Stimulated activated CD8-positive, alpha-beta memory T cell treated with anti-CD3 and anti-CD28 coated beads, Interleukin-15, amount 100 ng/mL, for 24 hours (primary cell): ENCODE data around the gene CRKL.
"Not testable (repeated sequence)": the region's sequence is repeated elsewhere in the genome, so short reads cannot be mapped to it uniquely, and the experiment has no call there.

Experiments
- DNase-seq: peaks from one replicate; pipeline ENCODE4 v3.0.0-alpha.2; 2020; ENCODE audit warnings: low read depth

CRKL gene

DNA sequence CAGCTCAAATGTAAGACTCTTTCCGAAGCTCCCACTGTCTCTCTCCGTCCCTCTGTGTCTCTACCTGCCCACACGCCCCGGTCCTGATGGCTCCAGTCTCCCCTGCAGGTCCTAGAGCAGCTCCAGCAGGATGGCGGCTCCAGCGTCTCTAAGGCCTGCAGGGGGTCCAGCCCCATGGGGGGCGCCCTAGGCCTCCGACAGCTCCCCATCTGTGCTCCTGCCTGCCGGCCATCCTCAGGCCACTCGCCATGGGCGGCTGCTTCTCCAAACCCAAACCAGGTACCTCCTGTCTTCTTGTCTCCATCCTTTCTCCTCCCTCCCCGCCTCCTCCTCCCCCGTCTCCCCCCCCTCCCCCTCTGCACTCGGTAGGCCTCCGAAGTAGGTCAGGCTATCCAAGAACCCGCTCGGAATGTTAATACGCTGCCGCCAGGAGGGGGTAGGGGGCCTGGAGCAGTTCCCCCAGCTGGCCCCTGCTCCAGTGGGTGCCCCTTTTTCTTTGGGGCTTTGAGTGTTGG lies 50.5 kb downstream of the CRKL start:
- DNase-seq = no peak

DNA sequence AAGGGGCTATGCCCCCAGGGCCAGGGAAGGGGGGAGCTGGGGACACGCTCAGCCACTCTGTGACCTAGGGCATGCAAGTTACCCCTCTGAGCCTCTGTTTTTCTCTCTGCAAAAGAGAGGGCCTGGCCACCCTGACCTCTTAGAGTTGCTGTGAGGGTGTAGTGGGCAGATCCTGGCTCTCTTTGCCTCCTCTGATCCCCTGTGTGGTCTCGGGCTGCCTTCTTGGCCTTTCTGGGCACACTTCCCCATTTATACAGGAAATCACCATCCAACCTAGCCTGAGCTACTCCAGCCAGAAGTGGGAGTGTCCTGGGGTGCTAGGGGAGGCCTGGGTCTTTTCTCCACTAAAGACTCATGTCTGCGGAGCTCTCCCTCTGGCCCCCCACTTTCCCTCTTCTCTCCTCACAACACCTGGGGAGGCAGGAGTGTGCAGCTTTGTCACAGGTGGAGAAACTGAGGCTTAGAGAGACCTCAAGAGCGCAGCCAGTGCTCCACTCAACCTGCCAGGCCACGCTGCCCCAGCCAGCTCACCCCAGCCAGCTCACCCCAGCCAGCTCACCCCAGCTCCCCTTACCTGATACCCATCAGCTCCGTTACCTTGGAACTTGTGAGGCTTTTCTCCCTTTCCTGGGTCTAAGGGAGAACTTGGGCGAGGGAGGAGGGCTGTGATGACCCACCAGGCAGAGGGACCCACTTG lies 51.2 kb downstream of the CRKL start:
- no peak for DNase-seq

DNA sequence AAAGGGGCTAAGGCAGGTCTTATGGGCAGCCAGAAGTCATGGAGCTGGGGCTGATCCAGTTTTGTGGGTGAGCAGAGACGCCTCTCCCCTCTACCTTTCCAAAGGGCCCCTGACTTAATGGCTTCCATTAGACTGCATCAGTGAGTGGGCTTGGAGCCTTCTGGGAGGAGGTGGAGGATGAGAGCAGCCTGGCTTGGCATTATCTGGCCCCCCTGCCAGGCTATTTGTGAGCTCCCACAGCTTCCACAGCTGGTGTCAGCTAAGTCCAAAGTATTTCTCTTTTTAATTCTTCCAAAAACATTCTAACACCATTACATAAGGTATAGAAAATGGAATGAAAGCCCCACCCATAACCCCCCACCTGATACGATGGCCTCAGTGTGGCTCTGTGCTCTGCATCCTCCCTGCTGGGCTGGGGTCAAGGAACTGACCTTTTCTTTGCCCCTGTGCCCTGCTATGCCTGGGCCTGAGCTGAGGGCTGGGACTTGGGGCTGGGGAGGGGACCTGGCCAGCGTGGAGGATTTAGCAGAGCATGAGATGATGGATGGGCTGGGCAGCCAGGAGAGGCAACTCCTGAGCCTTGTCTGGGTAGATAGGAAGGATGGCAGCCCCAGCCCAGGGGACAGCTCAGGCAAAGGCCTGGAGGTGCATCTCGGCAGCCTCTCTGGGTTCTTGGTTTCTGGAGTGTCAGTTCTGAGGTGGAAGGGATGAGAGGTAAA lies 53.9 kb downstream of the CRKL start:
- DNase-seq = no peak

DNA sequence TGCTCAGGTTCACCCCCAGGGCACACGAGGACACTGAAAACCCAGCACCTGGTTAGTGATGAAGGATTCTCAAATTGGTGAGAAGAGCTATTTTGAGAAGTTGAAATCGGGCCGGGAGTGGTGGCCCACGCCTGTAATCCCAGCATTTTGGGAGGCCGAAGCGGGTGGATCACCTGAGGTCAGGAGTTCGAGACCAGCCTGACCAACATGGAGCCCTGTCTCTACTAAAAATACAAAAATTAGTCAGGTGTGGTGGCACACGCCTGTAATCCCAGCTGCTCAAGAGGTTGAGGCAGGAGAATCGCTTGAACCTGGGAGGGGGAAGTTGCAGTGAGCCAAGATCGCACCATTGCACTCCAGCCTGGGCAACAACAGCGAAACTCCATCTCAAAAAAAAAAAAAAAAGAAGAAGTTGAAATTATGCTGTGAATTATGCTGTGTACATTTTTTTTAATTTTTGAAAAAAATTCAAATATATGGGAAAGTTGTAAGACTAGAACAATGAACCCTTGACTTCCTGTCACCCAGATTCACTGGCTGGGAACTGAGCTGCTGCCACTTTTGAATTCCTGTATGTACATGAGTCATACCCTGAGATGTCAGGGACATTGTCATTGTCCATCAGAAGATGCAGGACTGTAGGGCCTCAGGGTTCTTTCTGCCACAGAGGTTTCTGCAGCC lies 54.9 kb downstream of the CRKL start:
- DNase-seq = not testable (repeated sequence)

DNA sequence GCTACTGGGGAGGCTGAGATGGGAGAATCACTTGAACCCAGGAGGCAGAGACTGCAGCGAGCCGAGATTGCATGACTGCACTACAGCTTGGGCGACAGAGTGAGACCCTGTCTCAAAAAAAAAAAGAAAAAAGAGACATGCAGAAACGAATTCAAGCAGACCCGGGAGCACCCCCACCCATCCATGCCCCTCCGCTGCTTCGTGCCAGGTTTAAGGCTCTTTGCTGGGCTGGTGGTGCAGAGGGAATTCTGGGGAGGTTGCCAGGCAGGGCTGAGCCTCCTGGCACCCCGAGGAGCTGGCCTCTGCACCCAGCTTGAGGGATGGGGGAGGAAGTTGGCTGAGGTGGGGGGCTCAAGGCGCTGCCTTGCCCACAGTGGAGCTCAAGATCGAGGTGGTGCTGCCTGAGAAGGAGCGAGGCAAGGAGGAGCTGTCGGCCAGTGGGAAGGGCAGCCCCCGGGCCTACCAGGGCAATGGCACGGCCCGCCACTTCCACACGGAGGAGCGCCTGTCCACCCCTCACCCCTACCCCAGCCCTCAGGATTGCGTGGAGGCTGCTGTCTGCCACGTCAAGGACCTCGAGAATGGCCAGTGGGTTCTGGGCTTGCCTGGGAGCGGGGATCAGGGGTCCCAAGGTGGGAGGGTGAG lies 55.8 kb downstream of the CRKL start:
- no peak for DNase-seq

DNA sequence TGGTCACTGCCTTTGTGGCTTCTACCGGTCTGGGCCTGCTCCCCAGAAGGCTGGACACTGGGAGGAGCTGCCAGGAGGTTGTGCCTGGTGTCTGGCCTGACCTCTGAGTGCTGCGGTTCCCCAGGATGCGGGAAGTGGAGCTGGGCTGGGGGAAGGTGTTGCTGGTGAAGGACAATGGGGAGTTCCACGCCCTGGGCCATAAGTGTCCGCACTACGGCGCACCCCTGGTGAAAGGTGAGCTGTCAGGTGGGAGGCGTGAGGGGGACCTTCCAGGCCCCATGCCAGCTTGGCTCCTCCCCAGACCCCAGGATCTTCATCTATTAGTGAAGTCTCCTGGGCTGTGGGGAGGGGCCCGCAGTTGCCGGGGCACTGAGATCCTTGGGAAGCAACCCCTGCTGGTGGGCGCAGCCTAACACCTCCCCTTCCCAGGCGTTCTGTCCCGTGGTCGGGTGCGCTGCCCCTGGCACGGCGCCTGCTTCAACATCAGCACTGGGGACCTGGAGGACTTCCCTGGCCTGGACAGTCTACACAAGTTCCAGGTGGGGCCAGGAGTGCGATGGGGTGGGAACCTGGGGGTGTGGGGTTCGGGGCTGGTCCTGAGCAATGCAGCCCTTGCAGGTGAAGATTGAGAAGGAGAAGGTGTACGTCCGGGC lies 56.6 kb downstream of the CRKL start:
- DNase-seq = no peak

DNA sequence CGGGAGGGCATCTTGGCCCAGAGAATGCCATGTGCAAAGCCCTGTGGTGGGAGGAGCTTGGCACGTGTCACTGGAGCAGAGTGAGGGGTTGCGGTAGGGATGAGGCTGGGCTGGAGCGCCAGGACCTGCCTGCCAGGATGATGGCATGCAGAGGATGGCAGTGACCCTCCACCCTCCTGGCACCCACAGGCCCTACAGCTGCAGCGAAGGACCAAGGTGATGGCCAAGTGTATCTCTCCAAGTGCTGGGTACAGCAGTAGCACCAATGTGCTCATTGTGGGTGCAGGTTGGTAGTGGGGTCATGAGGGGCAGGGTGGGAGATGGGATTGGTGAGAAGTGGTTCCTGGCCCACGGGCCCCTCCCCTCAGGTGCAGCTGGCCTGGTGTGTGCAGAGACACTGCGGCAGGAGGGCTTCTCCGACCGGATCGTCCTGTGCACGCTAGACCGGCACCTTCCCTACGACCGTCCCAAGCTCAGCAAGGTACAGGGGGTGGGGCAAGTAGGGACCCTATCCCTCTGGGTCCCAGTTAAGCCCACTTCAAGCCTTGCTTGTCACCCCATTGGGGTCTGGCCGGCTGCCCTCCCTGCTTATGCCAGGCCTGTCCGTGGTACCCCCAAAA lies 57.2 kb downstream of the CRKL start:
- DNase-seq = no peak

DNA sequence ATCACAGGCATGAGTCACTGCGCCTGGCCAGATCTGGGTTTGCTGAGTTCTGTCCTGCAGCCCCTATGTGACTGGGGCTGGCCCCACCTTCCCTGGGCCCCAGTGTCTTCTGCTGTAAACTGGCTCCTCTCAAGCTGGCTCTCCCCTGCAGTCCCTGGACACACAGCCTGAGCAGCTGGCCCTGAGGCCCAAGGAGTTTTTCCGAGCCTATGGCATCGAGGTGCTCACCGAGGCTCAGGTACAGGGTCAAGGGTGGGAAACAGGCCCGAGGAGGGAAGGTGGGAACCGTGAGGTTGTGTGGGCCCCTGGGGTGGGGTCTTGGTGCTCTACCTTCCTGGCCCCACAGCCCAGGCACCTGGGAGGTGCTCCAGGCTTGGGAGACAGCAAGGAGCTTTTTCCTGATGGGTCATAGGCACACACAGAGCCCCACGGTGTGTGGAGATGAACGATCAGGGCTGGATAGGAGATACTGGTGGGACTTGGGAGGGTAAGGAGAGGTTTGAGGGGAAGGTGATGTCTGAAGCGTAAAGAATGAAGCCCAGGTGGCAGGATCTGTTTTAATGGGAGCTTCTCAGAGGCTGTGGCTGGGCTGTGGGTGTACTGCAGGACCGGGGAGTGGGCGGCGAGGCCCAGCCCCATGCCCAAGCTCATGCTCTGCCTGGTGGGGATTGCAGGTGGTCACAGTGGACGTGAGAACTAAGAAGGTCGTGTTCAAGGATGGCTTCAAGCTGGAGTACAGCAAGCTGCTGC lies 58.5 kb downstream of the CRKL start:
- no peak for DNase-seq

DNA sequence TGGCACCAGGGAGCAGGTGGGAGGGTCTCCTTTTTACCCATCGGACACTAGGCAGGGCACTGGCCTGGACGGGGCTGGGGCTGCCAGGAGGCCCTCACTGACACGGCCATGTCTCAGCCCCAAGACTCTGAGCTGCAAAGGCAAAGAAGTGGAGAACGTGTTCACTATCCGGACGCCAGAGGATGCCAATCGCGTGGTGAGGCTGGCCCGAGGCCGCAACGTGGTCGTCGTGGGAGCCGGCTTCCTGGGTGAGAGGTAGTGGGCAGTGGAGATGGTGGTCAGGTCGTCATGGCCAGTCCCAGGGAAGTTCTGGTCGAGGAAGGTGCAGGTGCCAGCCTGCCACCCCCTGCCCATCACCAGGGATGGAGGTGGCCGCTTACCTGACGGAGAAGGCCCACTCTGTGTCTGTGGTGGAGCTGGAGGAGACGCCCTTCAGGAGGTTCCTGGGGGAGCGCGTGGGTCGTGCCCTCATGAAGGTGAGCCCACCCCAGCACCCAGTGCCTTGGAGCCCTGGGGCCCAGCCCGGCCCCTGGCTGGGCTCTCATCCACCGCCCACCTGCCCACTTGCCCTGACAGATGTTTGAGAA lies 59.2 kb downstream of the CRKL start:
- no peak for DNase-seq

DNA sequence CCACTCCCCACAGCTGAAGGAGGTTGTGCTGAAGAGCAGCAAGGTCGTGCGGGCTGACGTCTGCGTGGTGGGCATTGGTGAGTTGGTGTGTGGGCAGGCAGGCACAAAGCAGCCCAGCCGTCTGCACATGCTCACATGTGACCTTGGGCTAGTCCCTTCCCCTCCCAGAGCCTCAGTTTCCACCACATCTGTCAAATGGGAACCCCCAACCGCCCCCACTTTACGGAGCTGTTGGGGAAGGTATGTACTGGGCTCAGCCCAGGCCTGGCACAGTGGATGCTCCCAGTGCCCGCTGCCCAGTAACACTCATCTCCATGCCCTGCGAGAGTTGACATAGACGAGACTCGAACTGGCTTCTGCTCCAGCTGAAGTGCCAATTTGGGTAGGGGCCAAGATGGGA lies 59.8 kb downstream of the CRKL start:
- DNase-seq = no peak

DNA sequence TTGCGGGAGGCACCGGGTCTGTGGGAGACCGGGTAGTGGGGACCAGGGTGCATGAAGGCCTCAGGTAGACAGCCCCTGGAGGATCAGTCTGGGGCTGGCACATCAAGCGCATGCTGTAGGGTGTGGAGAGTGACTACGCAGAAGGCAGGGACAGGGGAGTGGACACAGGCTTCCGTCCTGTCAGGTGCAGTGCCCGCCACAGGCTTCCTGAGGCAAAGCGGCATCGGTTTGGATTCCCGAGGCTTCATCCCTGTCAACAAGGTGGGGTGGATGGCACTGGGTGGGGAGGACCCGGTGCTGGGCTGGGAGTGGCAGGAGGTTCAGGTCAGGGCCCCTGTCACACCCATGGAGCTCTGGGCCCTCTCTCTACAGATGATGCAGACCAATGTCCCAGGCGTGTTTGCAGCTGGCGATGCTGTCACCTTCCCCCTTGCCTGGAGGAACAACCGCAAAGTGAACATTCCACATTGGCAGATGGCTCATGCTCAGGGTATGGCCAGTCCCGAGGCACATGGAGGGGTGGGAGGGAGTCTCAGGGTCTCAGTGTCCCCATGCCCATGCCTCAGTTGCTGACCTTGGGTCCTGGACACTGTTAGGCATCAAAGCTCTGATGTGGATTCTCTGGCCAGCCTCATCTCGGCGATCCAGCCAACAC lies 60.4 kb downstream of the CRKL start:
- no peak for DNase-seq

DNA sequence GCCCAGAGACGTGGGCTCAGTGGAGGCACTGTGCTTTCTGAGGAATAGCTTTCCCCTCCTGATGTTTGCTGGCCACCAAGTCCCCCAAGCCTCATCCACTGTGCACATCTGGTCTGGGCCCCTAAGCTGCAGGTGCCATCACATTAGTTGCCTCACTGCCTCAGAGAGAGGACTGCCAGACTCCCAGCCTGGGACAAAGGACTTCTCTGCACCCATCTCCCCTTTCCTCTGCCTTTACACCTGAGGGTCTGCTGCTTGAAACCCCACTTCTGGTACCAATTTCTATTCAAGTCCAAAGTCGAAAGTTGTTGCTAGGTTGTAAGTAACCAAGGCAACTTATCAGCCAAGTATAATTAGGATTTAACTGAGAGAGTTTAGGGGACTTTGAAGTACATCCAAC lies 61.2 kb downstream of the CRKL start:
- no peak for DNase-seq

DNA sequence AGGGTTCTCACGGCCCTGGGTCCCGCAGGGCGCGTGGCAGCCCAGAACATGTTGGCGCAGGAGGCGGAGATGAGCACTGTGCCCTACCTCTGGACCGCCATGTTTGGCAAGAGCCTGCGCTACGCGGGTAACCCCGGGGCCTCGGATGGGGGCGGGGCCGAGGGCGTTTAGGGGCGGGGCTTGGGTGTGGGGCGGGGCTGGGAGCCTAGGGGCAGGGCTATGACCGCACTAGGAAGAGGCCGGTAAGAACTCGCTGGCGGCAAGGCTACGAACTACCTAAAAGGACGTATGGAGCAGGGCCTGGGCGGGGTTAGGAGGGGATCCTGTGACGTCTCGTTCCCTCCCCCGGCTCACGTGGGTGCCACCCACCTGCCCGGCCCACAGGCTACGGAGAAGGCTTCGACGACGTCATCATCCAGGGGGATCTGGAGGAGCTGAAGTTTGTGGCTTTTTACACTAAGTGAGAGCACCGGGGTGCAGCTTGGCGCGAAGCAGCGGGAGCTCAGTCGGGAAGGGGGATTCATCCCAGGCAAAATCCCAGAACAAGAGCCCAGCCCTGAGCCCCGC lies 62.1 kb downstream of the CRKL start:
- DNase-seq = no peak

DNA sequence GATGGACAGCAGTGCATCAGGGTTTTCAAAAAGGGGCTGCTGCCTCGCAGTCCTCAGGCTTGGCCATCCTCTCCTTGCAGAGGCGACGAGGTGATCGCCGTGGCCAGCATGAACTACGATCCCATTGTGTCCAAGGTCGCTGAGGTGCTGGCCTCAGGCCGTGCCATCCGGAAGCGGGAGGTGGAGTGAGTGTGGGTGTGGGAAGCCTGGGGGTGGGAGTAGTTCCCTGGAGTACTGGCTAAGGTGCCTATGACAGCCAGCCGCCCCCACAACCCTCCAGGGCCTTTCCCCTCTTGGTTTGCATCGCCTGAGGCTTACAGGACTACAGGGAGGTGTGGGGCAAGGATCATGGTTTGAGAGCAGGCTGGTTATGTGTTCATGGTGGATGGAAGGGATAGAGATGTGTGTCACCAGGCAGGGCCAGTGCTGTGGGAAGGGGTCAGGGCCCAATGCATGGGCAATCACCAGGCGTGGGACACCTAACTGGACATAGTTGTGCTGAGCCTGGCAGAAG lies 62.8 kb downstream of the CRKL start:
- DNase-seq = no peak

DNA sequence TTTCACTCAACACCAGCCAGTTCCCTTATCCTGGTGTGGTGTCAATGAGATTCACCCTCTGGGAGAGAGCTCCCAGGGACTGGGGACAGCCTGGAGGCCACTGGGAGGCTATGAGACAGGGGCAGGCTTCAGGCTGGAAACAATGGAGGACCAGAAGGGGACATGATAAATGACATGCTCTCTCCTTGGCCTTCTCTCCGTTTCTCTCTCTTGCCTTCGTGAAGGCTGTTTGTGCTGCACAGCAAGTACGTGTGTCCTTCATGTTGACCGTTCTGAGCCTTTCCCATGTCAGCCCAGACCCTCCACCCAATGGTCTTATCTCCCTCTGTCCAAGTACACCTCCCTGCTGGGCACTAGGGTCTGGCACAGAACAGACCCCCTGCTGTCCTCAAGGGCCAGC lies 63.3 kb downstream of the CRKL start:
- no peak for DNase-seq

DNA sequence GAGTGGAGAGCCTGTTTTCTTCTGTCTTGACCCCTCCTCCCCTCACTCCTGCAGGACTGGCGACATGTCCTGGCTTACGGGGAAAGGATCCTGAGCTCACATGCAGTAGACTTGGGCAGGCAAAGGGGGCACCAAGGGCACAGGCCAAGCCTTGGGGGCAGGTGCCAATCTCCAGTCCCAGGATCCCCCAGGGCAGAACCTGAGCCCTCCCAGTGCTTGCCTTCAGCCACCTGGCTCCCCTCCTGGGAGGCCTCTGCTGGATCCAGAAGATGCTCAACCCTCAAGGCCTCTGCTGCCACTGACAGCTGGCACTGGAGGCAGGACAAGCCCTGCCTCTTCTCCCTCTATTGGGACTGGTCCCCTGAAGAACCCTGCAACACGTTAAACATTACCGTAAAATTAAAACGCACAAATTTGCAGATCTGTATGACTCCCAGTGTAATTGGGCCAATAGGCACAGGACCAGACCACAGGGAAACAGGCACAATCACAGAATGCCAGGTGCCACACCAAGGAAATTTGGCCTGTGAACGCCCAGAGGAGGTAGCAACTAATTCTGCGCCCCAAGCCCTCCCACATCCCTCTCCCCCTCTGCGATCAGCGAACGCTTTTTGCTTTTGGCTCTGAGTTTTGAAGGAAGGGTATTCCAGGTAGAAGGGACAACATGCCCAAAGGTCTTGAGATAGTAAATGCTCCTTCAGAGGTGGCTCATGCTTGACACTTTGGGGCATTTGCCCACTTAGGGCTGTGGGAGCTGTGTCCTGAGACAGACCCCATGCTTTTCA lies 63.9 kb downstream of the CRKL start:
- DNase-seq = no peak

DNA sequence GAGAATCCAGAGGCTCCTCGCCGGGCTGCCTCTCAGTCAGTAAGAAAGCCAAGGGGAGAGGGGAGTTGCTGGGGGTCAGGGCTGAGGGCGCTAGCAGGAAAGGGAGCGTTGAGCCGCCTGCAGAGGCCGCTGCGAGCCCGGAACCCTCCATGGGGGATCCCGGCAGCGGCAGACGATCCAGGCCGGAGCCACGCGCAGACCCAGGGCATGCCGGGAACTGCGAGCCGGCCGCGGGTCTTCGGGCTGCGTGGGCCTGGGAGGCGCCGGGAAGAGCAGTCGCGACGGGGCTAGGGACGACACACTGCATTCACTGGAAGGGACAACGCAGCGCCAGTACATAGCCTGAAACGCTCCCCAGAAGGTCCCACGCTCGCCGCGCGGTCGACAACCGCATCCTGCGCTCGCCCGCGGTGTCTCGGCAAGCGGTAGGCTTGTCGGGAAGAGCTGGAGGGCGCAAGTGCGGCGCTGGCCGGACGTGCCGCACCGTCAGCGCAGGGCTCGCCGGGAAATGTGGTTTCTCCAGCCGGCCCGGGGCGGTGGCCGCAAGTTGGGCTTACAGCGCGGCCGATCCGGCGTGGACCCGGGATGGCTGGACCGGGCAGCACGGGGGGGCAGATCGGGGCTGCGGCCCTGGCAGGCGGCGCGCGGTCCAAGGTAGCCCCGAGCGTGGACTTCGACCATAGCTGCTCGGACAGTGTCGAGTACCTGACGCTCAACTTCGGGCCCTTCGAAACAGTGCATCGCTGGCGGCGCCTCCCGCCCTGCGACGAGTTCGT lies 64.8 kb downstream of the CRKL start, which contains the start of gene LZTR1:
Gene LZTR1, plus strand, starts transcription at position 511 of the 776 bp plus-strand sequence. Its CDS starts 75 bp downstream, at position 586.
- peak; percentile 53 for DNase-seq

DNA sequence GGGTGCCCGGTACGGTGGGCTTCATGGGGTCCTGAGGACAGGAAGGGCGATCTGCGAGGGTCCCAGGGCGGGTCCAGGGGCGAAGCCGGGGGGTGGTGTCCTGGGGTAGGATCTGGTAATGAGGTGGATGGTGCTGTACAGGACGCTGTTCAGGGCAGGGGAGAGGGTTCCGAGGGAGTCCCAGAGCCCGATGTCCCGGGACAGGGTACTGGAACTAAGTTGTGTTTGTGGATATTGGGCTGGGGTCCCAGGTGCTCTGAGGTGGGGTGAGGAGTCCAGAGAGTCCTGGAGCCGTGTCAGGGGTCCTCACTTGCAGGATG lies 65.3 kb downstream of the CRKL start:
- DNase-seq = no peak
